Endothelial cell of umbilical vein (primary cell): ENCODE data around the gene CYP26A1. TPM values are rescaled to one million over a fixed set of nuclear protein-coding genes. Genes with fewer than 3 reads are reported as not detected.

Experiments
- BruUV-seq: library from RNA; stranded (reverse); fragments of 400-500 nt; replicated peaks from 2 replicates; lab custom pipeline; 2021; lab: Mats Ljungman, UMichigan
- CTCF ChIA-PET: fragments of 300-600, 350-600 bp; sonication (Branson Sonifier 250); formaldehyde crosslinking; loops from one replicate; lab custom pipeline; 2021; ENCODE audit warnings: antibody characterized with exemption, inconsistent platforms; lab: Charles Lee
- POLR2A ChIA-PET: fragments of 300-600, 350-600 bp; sonication (Branson Sonifier 250); formaldehyde crosslinking; loops from one replicate; lab custom pipeline; 2021; ENCODE audit warnings: antibody characterized with exemption, inconsistent platforms; lab: Charles Lee
- DNase-seq: peaks from one replicate; pipeline ENCODE4 v3.0.0-alpha.2; 2011; ENCODE audit warnings: low read depth, low spot score
- FAIRE-seq: peaks from 2 replicates; lab custom pipeline; 2011; peaks lifted over from hg19 to GRCh38; lab: Jason Lieb, UNC
- H2AFZ ChIP-seq: 2 replicates; pipeline ENCODE4 v1.6.0; 2012; ENCODE audit warnings: low read depth, low read length, control low read depth, inconsistent platforms
- H3K27ac ChIP-seq: 2 replicates; pipeline ENCODE4 v1.5.1; 2011; ENCODE audit warnings: low read depth, mild to moderate bottlenecking, control low read depth, low read length, moderate library complexity; ENCODE audit not compliant: insufficient read depth
- H3K27me3 ChIP-seq, 2 experiments: 2 replicates each; pipeline versions ENCODE4 v1.6.0 to v1.6.1; 2011; ENCODE audit warnings: low read length in 2 of 2, mixed read lengths in 1 of 2; ENCODE audit not compliant: control insufficient read depth in 2 of 2, insufficient read depth in 2 of 2
- H3K36me3 ChIP-seq, 2 experiments: 2 replicates in 1 of 2; 3 replicates in 1 of 2; pipeline ENCODE4 v1.5.1; 2011; ENCODE audit warnings: low read length in 2 of 2, mild to moderate bottlenecking in 1 of 2, moderate library complexity in 1 of 2; ENCODE audit not compliant: control insufficient read depth in 2 of 2, insufficient read depth in 2 of 2; ENCODE audit errors: extremely low read depth in 1 of 2
- H3K4me1 ChIP-seq: 3 replicates; pipeline ENCODE4 v1.5.1; 2011; ENCODE audit warnings: mild to moderate bottlenecking, low read length; ENCODE audit not compliant: control insufficient read depth, insufficient read depth; ENCODE audit errors: extremely low read depth
- H3K4me2 ChIP-seq: 2 replicates; pipeline ENCODE4 v1.6.1; 2011; ENCODE audit warnings: low read length, control low read depth, mixed read lengths; ENCODE audit not compliant: insufficient read depth
- H3K4me3 ChIP-seq, 3 experiments: fragments of 200-600 bp in 1 of 3; sonication (generic), shearing (Covaris generic) in 1 of 3; replicated peaks in 1 of 3; 2 replicates each; pipeline ENCODE4 v1.5.1; 2011 to 2016; ENCODE audit warnings: control low read depth in 3 of 3, low read length in 3 of 3, mild to moderate bottlenecking in 2 of 3, inconsistent platforms in 1 of 3, low read depth in 1 of 3, moderate library complexity in 1 of 3; ENCODE audit not compliant: insufficient read depth in 1 of 3
- H3K79me2 ChIP-seq: 2 replicates; pipeline ENCODE4 v1.6.0; 2012; ENCODE audit warnings: low read length, inconsistent platforms; ENCODE audit not compliant: control insufficient read depth, insufficient read depth
- H3K9ac ChIP-seq: replicated peaks from 2 replicates; pipeline ENCODE3; 2011; ENCODE audit warnings: low read length, control low read depth; ENCODE audit not compliant: insufficient read depth; ENCODE audit errors: extremely low read depth
- H3K9me1 ChIP-seq: replicated peaks from 3 replicates; pipeline ENCODE4 v1.6.0; 2011; ENCODE audit warnings: mild to moderate bottlenecking, low read length; ENCODE audit not compliant: control insufficient read depth, insufficient read depth; ENCODE audit errors: extremely low read depth
- H3K9me3 ChIP-seq: replicated peaks from 2 replicates; pipeline ENCODE4 v1.5.1; 2012; ENCODE audit warnings: low read length, inconsistent platforms; ENCODE audit not compliant: control insufficient read depth, insufficient read depth
- H4K20me1 ChIP-seq: replicated peaks from 2 replicates; pipeline ENCODE3; 2011; ENCODE audit warnings: mild to moderate bottlenecking, low read length; ENCODE audit not compliant: control insufficient read depth, insufficient read depth; ENCODE audit errors: extremely low read depth
- CTCF ChIP-seq, 2 donors: IDR thresholded peaks; 1 replicate in 1 of 2; 2 replicates in 1 of 2; pipeline ENCODE4 v1.5.1; 2011; ENCODE audit warnings: low read length in 2 of 2, mild to moderate bottlenecking in 2 of 2, moderate library complexity in 2 of 2, control low read depth in 1 of 2, inconsistent platforms in 1 of 2, low read depth in 1 of 2; ENCODE audit not compliant: insufficient read depth in 1 of 2; ENCODE audit errors: extremely low read depth in 1 of 2
- FOS ChIP-seq: IDR thresholded peaks from 2 replicates; pipeline ENCODE4 v1.6.1; 2011; ENCODE audit warnings: mild to moderate bottlenecking, low read length, moderate library complexity, borderline replicate concordance; ENCODE audit not compliant: insufficient read depth
- JUN ChIP-seq: IDR thresholded peaks from 2 replicates; pipeline ENCODE4 v1.6.1; 2011; ENCODE audit warnings: borderline replicate concordance, low read depth; ENCODE audit not compliant: insufficient read length, insufficient read depth
- POLR2A ChIP-seq: IDR thresholded peaks from 2 replicates; pipeline ENCODE4 v1.6.1; 2012; ENCODE audit warnings: low read depth, mild to moderate bottlenecking, control low read depth, low read length
- POLR2AphosphoS5 ChIP-seq: IDR thresholded peaks from 2 replicates; pipeline ENCODE4 v1.6.1; 2012; ENCODE audit warnings: low read depth, mild to moderate bottlenecking, control low read depth, low read length, moderate library complexity; ENCODE audit not compliant: insufficient read depth
- dilution Hi-C: fragments of 300-500 bp; cut with MboI; formaldehyde crosslinking; loops from one replicate; pipeline ENCODE4 v1.15.0; 2019; ENCODE audit warnings: low sequenced_read_pairs; ENCODE audit not compliant: extremely low pct_ligation_motif_present
- intact Hi-C: fragments of 100-400 bp; cut with micrococcal nuclease; formaldehyde crosslinking; loops from one replicate; pipeline ENCODE4 v1.10.0; 2022
- polyA plus RNA-seq, 4 experiments: library from polyadenylated mRNA; depleted of rRNA in 3 of 4; stranded (reverse) in 3 of 4; unstranded in 1 of 4; fragments of >200 nt; gene quantifications; 2 replicates each; pipeline versions ENCODE4 v1.2.1 to v1.2.3, GENCODE V29; 2011 to 2012; ENCODE audit warnings: missing spikeins in 1 of 4
- total RNA-seq: library from RNA; stranded (reverse); gene quantifications from 2 replicates; pipeline ENCODE4 v1.2.3, GENCODE V29; 2021

Gene CYP26A1
- total and polyA plus RNA-seq, 2 donors (not counting 3 experiments of a cell fraction or from before 2014, with no cell fraction given): 0.95 to 4.4 TPM

GRCh38 chr10:93080350-93081046, 6.8 kb downstream of the CYP26A1 start:
- ChIA-PET POLR2A (no interaction called here), CTCF (interaction anchor here (0.6 to 6.9 kb wide), 14 partner anchors 9 to 431 kb away, joined by 3 to 67 read pairs (median 4); no protein-coding TSS in a partner anchor)
- Histone ChIP-seq H3K27ac (no peak overlapping the region), H3K4me3 (no peak overlapping the region), H4K20me1 (no peaks in the 10 kb centered on the region), H3K79me2 (no peaks in the 10 kb centered on the region), H3K9me3 (no peaks in the 10 kb centered on the region), H3K4me1 (no peaks in the 10 kb centered on the region), H3K27me3 (peaks cover 8 to 11% of the 10 kb centered on the region in 2 experiments), H2AFZ (no peak overlapping the region), H3K36me3 (no peaks in the 10 kb centered on the region), H3K4me2 (no peak overlapping the region), H3K9ac (no peak overlapping the region), H3K9me1 (no peaks in the 10 kb centered on the region)
- BruUV-seq: no TSS peak
- no peak for TF ChIP-seq POLR2A
- TF ChIP-seq POLR2AphosphoS5: no peak
- peak; percentile 75 to 85 for TF ChIP-seq CTCF (IDR thresholded peaks at IDR 0.05; ENCODE audit: extremely low read depth in 1 of 2, insufficient read depth in 1 of 2, low read depth in 1 of 2, low read length in 2 of 2)
- no peak for TF ChIP-seq FOS
- no peak for TF ChIP-seq JUN
- peak; percentile 46 for FAIRE-seq
- intact Hi-C loops: loop anchor here (1.0 kb wide), 2 partner anchors 209 to 431 kb away; no protein-coding TSS in a partner anchor
- dilution Hi-C loops: no loop called here
- DNase-seq: no peak
